Midbrain (tissue), 1 donor: ENCODE measurements around the gene CD63.

Experiments used
- DNase-seq: peaks from one replicate; lab custom pipeline; 2025; lab: John Stamatoyannopoulos, UW

Gene CD63

DNA sequence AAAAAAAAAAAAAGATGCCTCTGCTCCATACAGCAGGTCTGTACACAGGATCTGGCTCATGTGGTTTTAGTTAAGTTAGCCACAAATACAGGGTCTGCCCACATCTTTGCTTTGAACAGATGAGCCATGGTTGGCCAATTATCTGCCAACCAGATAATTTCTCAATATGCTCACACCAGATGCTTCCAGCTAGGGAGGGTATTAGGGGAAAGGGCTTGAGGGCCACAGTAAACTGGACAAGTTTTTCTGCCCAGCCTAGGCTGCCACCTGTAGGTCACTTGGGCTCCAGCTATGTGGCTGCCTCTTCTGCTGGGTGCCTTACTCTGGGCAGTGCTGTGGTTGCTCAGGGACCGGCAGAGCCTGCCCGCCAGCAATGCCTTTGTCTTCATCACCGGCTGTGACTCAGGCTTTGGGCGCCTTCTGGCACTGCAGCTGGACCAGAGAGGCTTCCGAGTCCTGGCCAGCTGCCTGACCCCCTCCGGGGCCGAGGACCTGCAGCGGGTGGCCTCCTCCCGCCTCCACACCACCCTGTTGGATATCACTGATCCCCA, 7.8 kb downstream of the CD63 start:
- DNase-seq, result peak; percentile 59

- DNase-seq, result peak; percentile 37
Observed at GRCh38 chr12:55720071-55720564, 8.7 kb downstream of the CD63 start, which contains the start of gene RDH5. Gene RDH5 (plus strand): TSS chr12:55720393. CDS start chr12:55721185, 792 bp downstream.

- no peak for DNase-seq
Observed at GRCh38 chr12:55719371-55719770, 9.4 kb downstream of the CD63 start.

- no peak for DNase-seq
Observed at GRCh38 chr12:55718624-55719275, 10.1 kb downstream of the CD63 start.

DNA sequence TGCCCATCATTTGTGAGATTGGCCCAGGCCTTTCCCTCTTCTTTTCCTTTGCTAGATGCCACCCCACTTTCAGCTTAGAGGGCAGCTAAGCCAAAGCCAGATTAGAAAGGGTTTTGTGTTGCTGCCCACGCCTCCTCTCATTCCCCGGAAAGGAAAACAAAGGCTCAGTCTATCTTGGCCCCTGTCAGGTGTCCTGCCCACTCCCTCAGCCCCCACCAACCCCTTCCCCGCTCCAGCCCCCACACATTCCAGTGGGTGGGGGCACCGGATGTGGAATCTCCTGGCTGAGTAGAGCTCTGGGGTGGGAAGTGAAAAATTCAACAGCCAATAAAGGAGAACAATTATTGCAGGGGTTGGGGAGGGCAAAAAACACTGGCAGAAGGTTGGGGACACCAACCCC, 10.8 kb downstream of the CD63 start:
- no peak for DNase-seq

DNA sequence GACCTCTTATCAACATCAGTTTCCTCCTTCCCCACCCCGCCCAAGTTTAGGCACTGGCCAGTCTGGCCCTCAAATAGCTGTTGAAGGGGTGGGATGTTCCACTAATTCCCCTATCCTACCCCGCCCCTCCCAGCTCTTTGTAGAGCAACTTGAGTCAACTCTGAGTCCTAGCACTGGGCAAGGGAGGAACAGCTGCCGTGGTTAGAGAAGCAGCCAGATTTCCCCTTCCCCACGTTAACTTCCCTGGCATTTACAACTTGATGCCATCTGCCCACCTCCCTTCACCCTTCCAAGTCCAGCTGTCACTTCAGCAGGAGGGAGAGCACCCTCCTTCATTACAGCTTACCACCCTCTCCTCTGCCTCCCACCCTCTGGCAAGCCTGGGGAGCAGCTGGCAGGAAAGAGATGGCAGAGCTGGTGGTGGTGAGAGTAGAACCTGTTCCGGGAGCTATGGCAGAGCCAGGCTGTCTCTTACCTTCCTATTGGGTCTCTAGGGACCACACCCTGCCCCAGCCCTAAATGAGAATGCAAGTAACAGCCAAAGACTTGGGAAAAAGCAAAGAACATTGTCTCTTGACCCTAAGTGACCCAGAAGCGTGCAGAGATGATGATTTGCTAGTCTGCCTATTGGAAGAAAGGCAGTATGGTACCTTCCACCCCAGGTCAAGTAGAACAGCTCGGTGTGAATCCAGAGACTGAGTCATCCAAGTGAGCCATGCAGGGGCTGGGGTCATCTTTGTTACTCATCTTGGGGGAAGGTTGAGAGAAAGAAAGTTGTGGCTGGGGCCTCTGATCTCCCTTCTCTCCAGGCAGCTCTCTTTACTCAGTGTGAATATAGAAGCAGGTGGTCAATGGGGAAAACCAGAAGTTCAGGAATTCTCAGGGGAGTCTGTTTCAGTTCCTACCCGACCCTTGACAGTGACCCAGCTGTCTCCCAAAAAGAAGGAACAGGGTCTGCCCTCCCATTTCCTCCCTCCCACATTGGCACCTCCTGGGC, 11.5 kb downstream of the CD63 start:
- DNase-seq, result no peak

GRCh38 chr12:55716582-55716957, 12.2 kb downstream of the CD63 start:
- no peak for DNase-seq

- peak; percentile 91 for DNase-seq
Observed at GRCh38 chr12:55715833-55716581, 12.8 kb downstream of the CD63 start, which contains the start of gene BLOC1S1. Gene BLOC1S1 (plus strand): TSS chr12:55716046. CDS start chr12:55716052, 6 bp downstream.

GRCh38 chr12:55715169-55715764, 13.5 kb downstream of the CD63 start:
- no peak for DNase-seq

- no peak for DNase-seq
Observed at GRCh38 chr12:55713721-55714120, 15.1 kb downstream of the CD63 start.

DNA sequence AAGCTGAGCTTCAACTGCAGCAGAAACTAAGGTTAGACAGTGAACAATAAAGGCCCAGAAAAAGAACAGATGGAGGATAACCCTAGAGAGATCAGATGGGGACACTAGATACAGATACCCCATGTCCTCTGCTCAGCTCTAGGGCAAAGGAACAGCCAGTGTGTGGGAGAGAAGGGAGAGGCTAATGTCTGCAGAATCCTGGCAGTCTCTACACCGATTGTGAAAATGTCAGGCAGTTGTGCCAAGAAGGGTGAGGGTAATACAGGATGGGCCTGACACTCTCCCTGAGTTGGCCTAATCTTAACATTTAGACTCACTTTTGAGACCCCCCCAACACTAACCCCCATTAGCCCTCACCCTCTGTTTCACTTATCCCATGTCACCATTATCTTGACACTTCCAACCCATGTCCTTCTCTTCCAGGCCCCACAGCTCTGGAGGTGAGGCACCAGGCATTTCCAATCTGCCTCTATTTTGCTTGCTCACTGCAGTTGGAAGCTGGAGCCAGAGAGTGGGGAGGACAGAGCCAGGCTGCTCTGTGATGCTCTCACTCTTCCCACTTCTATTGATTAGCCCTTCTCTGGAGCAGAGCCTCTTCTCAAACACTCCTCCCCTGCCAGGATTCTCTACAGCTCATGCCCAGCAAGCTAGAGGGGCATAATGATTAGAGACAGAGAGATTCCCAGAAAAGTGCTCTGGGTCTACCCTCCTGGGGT, 16.0 kb downstream of the CD63 start:
- DNase-seq, result no peak

- no peak for DNase-seq
Observed at GRCh38 chr12:55711786-55712553, 16.8 kb downstream of the CD63 start.

DNA sequence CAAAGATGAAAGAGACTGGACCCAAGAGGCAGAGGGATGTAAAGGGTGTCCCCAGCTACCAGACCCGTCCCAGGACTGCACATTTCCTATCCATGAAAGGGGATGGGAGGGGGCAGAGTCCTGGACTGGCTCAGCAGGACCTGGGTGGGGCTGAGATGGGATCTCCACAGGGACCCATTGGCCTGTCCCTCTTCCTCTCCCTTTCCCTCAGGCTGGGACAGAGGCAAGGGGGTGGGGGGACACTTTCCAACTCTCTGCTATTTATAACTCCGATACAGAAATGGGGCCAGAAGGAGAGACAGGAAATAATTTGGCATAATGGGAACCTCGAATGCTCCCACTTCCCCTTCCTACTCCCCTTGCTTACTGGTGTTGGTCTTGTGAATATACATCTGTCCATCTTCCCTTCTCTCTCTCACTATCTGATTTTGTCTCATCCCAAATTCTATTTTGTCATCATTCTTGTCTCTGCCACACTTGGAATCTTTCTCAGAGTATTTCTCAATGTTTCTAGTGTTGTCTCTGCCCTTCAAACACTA, 20.0 kb downstream of the CD63 start:
- no peak for DNase-seq

GRCh38 chr12:55707841-55708694, 20.7 kb downstream of the CD63 start, which contains the start of gene ITGA7:
Gene ITGA7 (minus strand): TSS chr12:55707904. CDS start chr12:55707682, 222 bp downstream.
- DNase-seq, result peak; percentile 45

- DNase-seq, result no peak
Observed at GRCh38 chr12:55707219-55707671, 21.6 kb downstream of the CD63 start.

- no peak for DNase-seq
Observed at GRCh38 chr12:55706568-55707218, 22.1 kb downstream of the CD63 start.

- DNase-seq, result no peak
Observed at GRCh38 chr12:55705782-55706402, 22.9 kb downstream of the CD63 start.
